ENCODE measurements around the gene KRI1. TPM values are rescaled to one million over a fixed set of nuclear protein-coding genes. Genes with fewer than 3 reads are reported as not detected.

The KRI1 gene
- total and polyA plus RNA-seq, 2 of the 8 experiments (the other 6 are each of a cell fraction or from before 2014, with no cell fraction given): 14.2 to 45.2 TPM

- DNase-seq (ENCODE audit: low read depth in 1 of 2, low spot score in 2 of 2) (no peak), FAIRE-seq (no peak)
- Histone ChIP-seq H2BK12ac (ENCODE audit: low read depth, low read length) (no peak overlapping the region), H3K36me3 (ENCODE audit: control insufficient read depth in 2 of 4, insufficient read depth in 4 of 4, low read length in 3 of 4) (no peaks in the 10 kb centered on the region), H2BK20ac (ENCODE audit: low read length) (no peak overlapping the region), H3K79me2 (ENCODE audit: control insufficient read depth in 1 of 2, insufficient read depth in 2 of 2, low read length in 2 of 2) (no peaks in the 10 kb centered on the region), H3K4me1 (replicated peaks in 1 of 4; ENCODE audit: control insufficient read depth in 3 of 4, insufficient read depth in 4 of 4, low read length in 3 of 4) (no peaks in the 10 kb centered on the region), H3K4me2 (ENCODE audit: insufficient read depth in 1 of 2, low read depth in 2 of 2, low read length in 2 of 2) (no peak overlapping the region), H3K56ac (replicated peaks; ENCODE audit: insufficient read length, low read depth, low read length) (no peak overlapping the region), H3K4me3 (ENCODE audit: extremely low read depth in 1 of 4, insufficient read depth in 2 of 4, low read depth in 3 of 4, low read length in 4 of 4) (no peak overlapping the region), H2AFZ (ENCODE audit: low read length) (no peak overlapping the region), H3K27me3 (replicated peaks in 1 of 4; ENCODE audit: control insufficient read depth in 3 of 4, extremely low read depth in 1 of 4, insufficient read depth in 3 of 4, low read length in 3 of 4) (no peaks in the 10 kb centered on the region), H3K14ac (ENCODE audit: insufficient read length) (no peak overlapping the region), H4K20me1 (replicated peaks in 1 of 2; ENCODE audit: control insufficient read depth in 1 of 2, insufficient read depth in 2 of 2, low read length in 2 of 2) (peaks cover 0 to 2% of the 10 kb centered on the region in 2 experiments), H2BK15ac (ENCODE audit: low read length) (no peak overlapping the region), H4K5ac (ENCODE audit: insufficient read length, low read depth, low read length) (no peak overlapping the region), H3K18ac (ENCODE audit: extremely low read depth, low read length) (no peak overlapping the region), H3K23me2 (ENCODE audit: low read depth, low read length) (no peaks in the 10 kb centered on the region), H4K91ac (replicated peaks; ENCODE audit: insufficient read length, low read length) (no peak overlapping the region), H3K79me1 (ENCODE audit: low read depth, low read length) (peaks cover 3% of the 10 kb centered on the region; the same call in 1 of the 2 replicates), H2BK5ac (ENCODE audit: low read depth, low read length) (no peak overlapping the region), H2AK5ac (ENCODE audit: low read depth, low read length) (no peak overlapping the region), H3K4ac (replicated peaks; ENCODE audit: insufficient read length, low read depth, low read length) (no peak overlapping the region), H4K8ac (ENCODE audit: extremely low read depth, insufficient read depth, low read length) (no peak overlapping the region), H3K27ac (ENCODE audit: low read depth, low read length) (no peak overlapping the region), H2BK120ac (replicated peaks; ENCODE audit: low read depth, low read length) (no peak overlapping the region), H3K9ac (replicated peaks in 1 of 4; ENCODE audit: extremely low read depth in 1 of 4, low read depth in 3 of 4, low read length in 3 of 4) (no peak overlapping the region), H3K9me3 (ENCODE audit: insufficient read depth in 2 of 2, low read depth in 1 of 2, low read length in 1 of 2) (no peaks in the 10 kb centered on the region), H3K23ac (ENCODE audit: insufficient read length) (no peak overlapping the region)
- ChIA-PET CTCF (ENCODE audit: partially characterized antibody) (interaction anchor here (0.6 to 3.8 kb wide), 8 partner anchors 8 to 179 kb away, joined by 3 to 21 read pairs (median 4); no protein-coding TSS in a partner anchor), POLR2A (ENCODE audit: partially characterized antibody) (interaction anchor here (1.3 to 2.1 kb wide), 6 partner anchors 9 to 51 kb away, joined by 3 to 15 read pairs (median 6); no protein-coding TSS in a partner anchor)
- 83% methylated on average over 5 of the region's 5 CpGs; no CpG with 5 or more reads in 1 of the 2 experiments for WGBS, 2 experiments (ENCODE audit: extremely low coverage in 1 of 2, insufficient coverage in 1 of 2, insufficient read length in 1 of 2, insufficient replicate concordance in 2 of 2, low coverage in 1 of 2, low lambda C conversion rate in 2 of 2, missing lambda C conversion rate in 1 of 2)
- TF ChIP-seq BRCA1 (IDR thresholded peaks at IDR 0.05; ENCODE audit: low read depth, low read length): no peak
- no peak for TF ChIP-seq RAD21 (IDR thresholded peaks at IDR 0.05 in 1 of 2, conservative IDR thresholded peaks at IDR 0.05 in 1 of 2; ENCODE audit: low read depth in 2 of 2, low read length in 2 of 2)
- TF ChIP-seq ZNF274 (IDR thresholded peaks at IDR 0.05; ENCODE audit: borderline replicate concordance, extremely low read depth, low read length): no peak
- TF ChIP-seq TAF7 (optimal IDR thresholded peaks at IDR 0.05; ENCODE audit: borderline replicate concordance, low read depth, low read length): no peak
- no peak for TF ChIP-seq KDM1A (IDR thresholded peaks at IDR 0.05; ENCODE audit: borderline replicate concordance, low read length)
- no peak for TF ChIP-seq SP2 (IDR thresholded peaks at IDR 0.05; ENCODE audit: low read length)
- no peak for TF ChIP-seq NRF1 (IDR thresholded peaks at IDR 0.05; ENCODE audit: low read depth, low read length)
- TF ChIP-seq GABPA (IDR thresholded peaks at IDR 0.05; ENCODE audit: borderline replicate concordance, insufficient read depth, low read length): no peak
- no peak for TF ChIP-seq SIX5 (IDR thresholded peaks at IDR 0.05; ENCODE audit: low read depth, low read length)
- no peak for TF ChIP-seq CHD1 (IDR thresholded peaks at IDR 0.05; ENCODE audit: low read depth, low read length)
- no peak for TF ChIP-seq FOSL1 (IDR thresholded peaks at IDR 0.05; ENCODE audit: insufficient read depth, low read depth, low read length)
- TF ChIP-seq RNF2 (IDR thresholded peaks at IDR 0.05; ENCODE audit: borderline replicate concordance, low read depth, low read length, missing control alignments, poor library complexity, severe bottlenecking): no peak
- no peak for TF ChIP-seq ATF3 (IDR thresholded peaks at IDR 0.05; ENCODE audit: insufficient read depth, low read depth, low read length)
These were observed 46.1 kb upstream of the KRI1 start for GRCh38 chr19:10611907-10612306.
